ENCODE results near the gene LILRB3. TPM values are rescaled to one million over a fixed set of nuclear protein-coding genes. Genes with fewer than 3 reads are reported as not detected.
A peak's percentile ranks its signal among the peaks of the same experiment; 100 is the strongest.
"Not testable (repeated sequence)": the region's sequence is repeated elsewhere in the genome, so short reads cannot be mapped to it uniquely, and the experiment has no call there.

Gene LILRB3
- polyA plus RNA-seq, 3 donors, result 2.0 to 29.9 (median 6.1) TPM

GRCh38 chr19:54218960-54219661 is 3.7 kb downstream of the LILRB3 start:
- no peak overlapping the region for H3K27ac ChIP-seq (ENCODE audit: low read depth, low read length)
- 85 to 92% (median 91%) methylated on average over 26 to 27 of the region's 27 CpGs for WGBS, 3 donors

DNA sequence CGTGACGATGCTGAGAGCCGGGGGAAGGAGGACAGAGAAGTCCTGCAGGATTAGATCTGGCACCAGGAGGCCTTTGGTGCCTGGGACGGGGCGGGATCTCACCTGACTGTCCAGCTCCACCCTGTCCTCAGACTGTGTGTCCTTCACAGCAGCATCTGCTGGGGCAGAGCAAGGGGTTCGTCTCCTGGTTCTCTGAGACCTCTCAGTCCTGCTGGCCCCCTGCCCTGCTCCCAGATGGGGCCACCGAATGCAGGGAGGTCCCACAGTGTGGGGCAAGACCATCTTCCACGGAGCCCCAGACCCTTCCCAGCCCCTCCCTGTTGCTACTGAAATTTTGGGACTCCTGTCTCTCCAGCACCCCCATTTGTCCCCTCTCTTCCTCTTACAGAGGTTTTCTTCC is 4.5 kb downstream of the LILRB3 start:
- no peak overlapping the region for H3K27ac ChIP-seq (ENCODE audit: low read depth, low read length)
- WGBS, 3 donors, result 71 to 82% (median 75%) methylated on average over 5 to 8 of the region's 8 CpGs

- 53 to 72% (median 60%) methylated on average over 12 to 16 of the region's 20 CpGs for WGBS, 3 donors
- not testable (repeated sequence) for H3K27ac ChIP-seq (ENCODE audit: low read depth, low read length)
These were observed 5.1 kb downstream of the LILRB3 start for GRCh38 chr19:54217517-54218247.

DNA sequence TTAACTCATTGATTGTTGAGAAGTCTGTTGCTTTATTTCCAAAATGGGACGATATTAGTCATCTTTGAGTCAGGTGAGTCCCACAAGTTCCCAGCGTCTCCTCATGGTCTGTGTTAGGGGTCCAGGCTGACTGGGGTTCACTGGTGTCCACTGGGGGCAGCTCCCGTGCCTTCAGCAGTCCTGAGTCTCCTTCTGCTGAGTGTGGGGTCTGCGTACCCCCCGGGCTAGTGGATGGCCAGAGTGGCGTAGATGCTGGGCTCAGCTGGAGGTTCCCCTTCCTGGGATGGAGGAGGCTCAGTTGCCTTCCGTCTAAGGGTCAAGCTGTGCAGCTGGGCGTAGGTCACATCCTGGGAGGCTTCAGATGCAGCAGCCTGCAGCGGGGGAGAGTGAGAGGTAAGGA is 5.9 kb downstream of the LILRB3 start:
- 80 to 87% (median 87%) methylated on average over 9 of the region's 9 CpGs for WGBS, 3 donors
- H3K27ac ChIP-seq (ENCODE audit: low read depth, low read length), result no peak overlapping the region

DNA sequence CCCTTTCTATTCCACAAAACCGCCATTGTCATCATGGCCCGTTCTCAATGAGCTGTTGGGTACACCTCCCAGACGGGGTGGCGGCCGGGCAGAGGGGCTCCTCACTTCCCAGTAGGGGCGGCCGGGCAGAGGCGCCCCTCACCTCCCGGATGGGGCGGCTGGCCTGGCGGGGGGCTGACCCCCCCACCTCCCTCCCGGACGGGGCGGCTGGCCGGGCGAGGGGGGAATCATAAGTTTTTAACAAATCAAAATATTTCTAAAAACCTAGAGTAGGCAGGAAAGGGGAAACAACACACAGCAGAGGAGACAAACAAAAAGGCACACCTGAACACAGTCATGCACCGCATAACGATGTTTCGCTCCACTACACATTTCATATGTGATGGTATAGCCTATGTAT is 8.1 kb downstream of the LILRB3 start:
- H3K27ac ChIP-seq (ENCODE audit: low read depth, low read length), result not testable (repeated sequence)
- 94 to 98% (median 94%) methylated on average over 12 to 14 of the region's 19 CpGs for WGBS, 3 donors

- 53 to 64% (median 60%) methylated on average over 2 to 4 of the region's 5 CpGs for WGBS, 3 donors
- H3K27ac ChIP-seq (ENCODE audit: low read depth, low read length), result not testable (repeated sequence)
These were observed 8.6 kb downstream of the LILRB3 start for GRCh38 chr19:54214217-54214616.

- WGBS, 3 donors, result 84 to 89% (median 85%) methylated on average over 12 of the region's 12 CpGs
These were observed 11.6 kb downstream of the LILRB3 start for GRCh38 chr19:54211235-54211634.

DNA sequence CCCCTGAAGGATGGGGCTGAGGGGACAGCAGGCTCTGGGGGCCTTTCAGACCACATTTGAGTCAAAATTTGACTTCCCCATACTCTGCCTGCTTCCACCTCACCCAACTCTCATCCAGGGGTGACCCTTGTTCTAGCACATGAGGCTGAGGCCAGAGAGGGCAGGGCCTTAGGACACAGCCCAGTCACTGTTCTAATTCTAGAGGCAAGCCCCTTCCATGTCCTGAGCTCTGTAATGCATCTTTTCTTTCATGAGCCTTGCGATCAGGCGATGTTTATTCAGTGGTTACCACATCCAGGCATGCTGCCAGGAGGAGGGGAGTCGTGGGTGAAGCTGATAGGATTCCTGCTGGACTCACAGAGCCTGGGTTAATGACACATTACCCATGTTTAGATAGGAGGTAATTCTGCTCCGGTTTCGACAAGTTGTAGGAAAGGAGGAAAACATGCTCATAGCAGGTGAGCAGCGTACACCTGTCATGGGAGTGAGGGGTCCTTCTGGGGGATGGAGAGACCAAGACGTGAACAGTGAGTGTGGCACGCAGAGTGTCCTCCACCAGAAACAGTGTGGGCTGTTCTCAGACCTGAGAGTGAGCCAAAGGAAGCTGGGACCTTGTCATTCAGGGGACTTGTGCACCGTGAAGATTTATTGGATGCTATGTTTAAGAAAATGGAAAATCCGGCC is 12.9 kb downstream of the LILRB3 start:
- 13 to 27% (median 25%) methylated on average over 10 of the region's 10 CpGs for WGBS, 3 donors
- H3K27ac ChIP-seq (ENCODE audit: low read depth, low read length), result peak overlapping the region; percentile 90

More at GRCh38 chr19:54211235-54211634, 11.6 kb downstream of the LILRB3 start:
- H3K27ac ChIP-seq (ENCODE audit: low read depth, low read length), result no peak overlapping the region

GRCh38 chr19:54209058-54209810 is 13.6 kb downstream of the LILRB3 start:
- peak overlapping the region; percentile 90 for H3K27ac ChIP-seq (ENCODE audit: low read depth, low read length)
- 48 to 62% (median 59%) methylated on average over 24 of the region's 24 CpGs for WGBS, 3 donors

DNA sequence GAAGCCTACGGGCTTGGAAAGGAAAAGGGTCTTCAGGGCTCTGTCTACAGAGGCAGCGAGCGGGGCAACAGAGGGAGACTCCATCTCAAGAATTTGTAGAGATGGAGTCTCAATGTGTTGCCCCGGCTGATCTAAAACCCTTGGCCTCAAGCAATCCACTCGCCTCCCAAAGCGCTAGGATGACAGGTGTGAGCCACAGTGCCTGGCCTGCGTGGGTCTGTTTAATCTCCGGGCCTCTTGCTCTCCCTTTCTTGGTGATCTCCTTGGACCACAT is 14.1 kb downstream of the LILRB3 start:
- 66 to 82% (median 79%) methylated on average over 8 of the region's 8 CpGs for WGBS, 3 donors
- peak overlapping the region; percentile 90 for H3K27ac ChIP-seq (ENCODE audit: low read depth, low read length)

GRCh38 chr19:54207983-54208783 is 14.6 kb downstream of the LILRB3 start:
- 38 to 54% (median 53%) methylated on average over 17 to 18 of the region's 18 CpGs for WGBS, 3 donors
- peak overlapping the region; percentile 90 for H3K27ac ChIP-seq (ENCODE audit: low read depth, low read length)

DNA sequence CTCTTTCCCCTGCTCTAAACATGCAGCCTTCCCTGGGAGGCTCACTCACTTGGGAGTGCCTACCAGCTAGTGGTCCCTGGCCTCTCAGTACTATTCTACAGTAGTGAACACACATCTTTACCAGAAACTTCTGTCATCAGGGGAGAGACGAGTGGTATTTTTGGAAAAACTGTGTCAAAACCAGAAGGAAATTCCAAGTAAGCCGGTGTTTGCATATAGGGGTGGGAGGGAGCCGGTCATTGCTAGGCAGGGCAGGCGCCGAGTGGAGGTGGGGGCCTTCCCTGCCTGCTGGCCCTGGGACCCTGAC is 15.2 kb downstream of the LILRB3 start:
- H3K27ac ChIP-seq (ENCODE audit: low read depth, low read length), result peak overlapping the region; percentile 66
- 45 to 76% (median 48%) methylated on average over 5 of the region's 5 CpGs for WGBS, 3 donors

- 56 to 78% (median 72%) methylated on average over 16 to 23 of the region's 23 CpGs for WGBS, 3 donors
- peak overlapping the region; percentile 66 for H3K27ac ChIP-seq (ENCODE audit: low read depth, low read length)
These were observed 15.6 kb downstream of the LILRB3 start for GRCh38 chr19:54207193-54207592.

DNA sequence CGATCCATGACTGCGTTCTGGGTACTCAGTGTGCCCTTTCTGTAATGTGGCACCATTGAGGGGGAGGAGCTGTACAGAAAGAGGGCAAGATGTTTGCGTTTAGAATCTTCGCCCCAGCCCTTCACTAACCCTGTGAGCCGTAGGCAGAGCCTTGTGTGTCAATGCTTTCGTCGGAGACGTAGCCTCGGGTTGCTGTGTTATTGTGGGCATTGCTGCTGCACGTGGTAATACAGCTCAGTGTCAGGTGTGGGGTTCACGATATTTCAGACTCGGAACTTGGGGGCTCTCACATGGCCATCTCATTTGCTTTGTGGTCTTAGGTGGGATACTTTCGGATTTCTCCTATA is 16.0 kb downstream of the LILRB3 start:
- WGBS, 3 donors, result 78 to 81% (median 79%) methylated on average over 13 of the region's 13 CpGs
- H3K27ac ChIP-seq (ENCODE audit: low read depth, low read length), result peak overlapping the region; percentile 66

DNA sequence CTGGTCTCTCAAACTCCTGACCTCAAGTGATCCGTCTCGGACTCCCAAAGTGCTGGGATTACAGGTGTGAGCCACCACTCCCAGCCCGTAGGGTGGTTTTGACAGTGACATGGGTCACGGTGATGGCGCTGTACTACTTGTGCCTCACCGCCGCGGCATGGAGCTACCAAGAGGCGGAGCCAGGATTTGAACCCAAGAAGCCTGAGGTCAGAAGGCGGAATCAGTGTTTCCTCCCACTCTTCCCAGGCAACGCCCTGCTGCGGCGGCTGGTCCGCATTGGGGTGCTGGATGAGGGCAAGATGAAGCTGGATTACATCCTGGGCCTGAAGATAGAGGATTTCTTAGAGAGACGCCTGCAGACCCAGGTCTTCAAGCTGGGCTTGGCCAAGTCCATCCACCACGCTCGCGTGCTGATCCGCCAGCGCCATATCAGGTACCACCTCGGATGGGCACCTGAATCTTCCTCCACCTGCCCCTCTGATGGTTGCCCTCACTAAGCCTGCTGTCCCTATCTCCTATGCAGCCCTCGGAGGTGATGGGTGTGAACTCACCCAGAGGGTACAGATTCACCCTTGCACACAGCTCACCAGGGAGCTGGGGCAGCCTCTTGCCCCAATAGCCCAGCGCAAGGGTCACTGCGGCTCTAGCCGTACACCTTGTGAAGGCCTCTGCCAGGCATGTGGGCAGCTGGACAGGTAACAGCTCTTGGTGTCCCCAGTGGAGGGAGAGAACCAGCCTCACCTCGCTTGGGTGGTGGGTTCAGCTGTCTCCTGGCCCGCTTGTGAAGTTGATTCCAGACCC is 16.6 kb downstream of the LILRB3 start:
- peak overlapping the region; percentile 66 for H3K27ac ChIP-seq (ENCODE audit: low read depth, low read length)

DNA sequence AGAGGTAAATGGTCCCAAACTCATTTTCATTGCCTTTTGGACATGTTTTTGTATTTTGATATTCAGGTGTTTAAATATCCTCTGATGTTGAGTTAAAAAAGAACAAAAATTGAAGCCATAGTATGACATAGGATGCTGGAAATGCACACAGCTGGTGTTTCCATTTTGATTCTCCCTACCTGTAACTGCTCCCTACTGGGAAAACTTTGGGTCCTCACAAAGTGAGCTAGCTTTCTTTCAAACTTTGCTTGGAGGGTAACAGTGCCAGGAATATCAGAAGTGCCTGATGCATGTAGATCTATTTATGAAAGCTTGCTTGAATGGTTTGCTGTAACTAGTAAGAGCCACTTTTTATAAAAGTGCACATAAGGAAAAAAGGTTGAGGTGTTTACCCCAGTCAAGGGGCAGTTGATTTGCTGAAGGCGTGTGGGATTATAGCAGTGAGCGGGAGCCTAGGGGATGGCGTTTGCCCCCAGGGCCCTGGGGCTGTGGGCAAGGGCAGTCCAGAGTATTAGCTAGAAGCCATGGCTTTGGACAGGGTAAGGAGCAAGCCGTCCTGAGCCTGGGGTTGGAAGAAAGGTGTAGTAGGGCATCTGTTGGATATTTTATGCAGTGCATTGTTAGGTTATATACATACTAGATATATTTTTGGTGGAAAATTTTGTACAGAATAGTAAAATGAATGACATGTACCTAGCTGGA is 17.9 kb downstream of the LILRB3 start:
- 75 to 84% (median 77%) methylated on average over 4 of the region's 4 CpGs for WGBS, 3 donors
- H3K27ac ChIP-seq (ENCODE audit: low read depth, low read length), result no peak overlapping the region

More for the DNA sequence above, 16.6 kb downstream of the LILRB3 start:
- WGBS, 3 donors, result 86 to 88% (median 87%) methylated on average over 26 to 27 of the region's 27 CpGs

DNA sequence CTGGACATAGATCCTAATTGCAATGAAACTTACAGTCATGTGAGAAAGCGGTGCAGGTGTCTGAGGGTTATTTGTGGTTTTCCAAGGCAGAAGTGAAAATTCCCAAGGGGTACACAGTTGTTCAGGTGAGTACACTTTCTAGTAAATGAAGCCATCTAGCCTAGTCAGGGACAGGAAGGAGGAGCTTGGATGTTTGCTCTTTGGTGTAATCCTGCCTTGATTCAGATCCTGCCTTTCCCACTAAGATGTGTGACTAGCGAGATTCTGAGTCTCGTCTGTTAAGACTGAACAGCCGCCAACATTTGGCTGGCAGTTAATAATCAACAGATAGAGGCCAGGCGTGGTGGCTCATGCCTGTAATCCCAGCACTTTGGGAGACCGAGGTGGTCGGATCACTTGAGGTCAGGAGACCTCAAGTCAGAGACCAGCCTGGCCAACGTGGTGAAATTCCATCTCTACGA is 19.6 kb downstream of the LILRB3 start:
- WGBS, 3 donors, result 20 to 70% (median 67%) methylated on average over 9 of the region's 9 CpGs
- no peak overlapping the region for H3K27ac ChIP-seq (ENCODE audit: low read depth, low read length)

Data from adipose tissue (tissue), 3 donors.